ENCODE measurements around the gene FKBP5.

The FKBP5 gene

GRCh38 chr6:35663447-35664235 is 25.1 kb downstream of the FKBP5 start:
- peak; percentile 83 for DNase-seq (ENCODE audit: low read depth)

DNA sequence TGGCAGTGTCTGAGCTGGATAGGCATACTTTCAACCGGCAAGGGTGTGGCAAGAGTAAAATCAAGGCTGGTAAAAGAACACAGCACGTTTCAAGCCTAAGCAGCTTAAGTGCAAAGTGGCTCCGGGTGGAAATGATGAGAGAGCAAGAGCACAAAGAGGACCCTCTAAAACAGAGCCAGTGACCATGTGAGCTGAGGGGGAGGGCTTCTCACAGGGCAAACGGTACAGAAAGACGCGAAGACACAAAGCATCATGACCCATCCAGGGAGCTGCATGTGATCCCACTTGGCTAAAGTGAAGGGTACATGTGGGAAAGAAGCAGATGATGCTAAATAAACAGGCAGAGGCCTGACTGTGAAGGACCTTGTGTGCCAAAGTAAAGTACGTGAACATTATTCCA is 25.7 kb downstream of the FKBP5 start:
- no peak for DNase-seq (ENCODE audit: low read depth)

- no peak for DNase-seq (ENCODE audit: low read depth)
Measured at GRCh38 chr6:35654883-35655282, 33.8 kb downstream of the FKBP5 start.

- DNase-seq (ENCODE audit: low read depth) = no peak
Measured at GRCh38 chr6:35651244-35651643, 37.5 kb downstream of the FKBP5 start.

DNA sequence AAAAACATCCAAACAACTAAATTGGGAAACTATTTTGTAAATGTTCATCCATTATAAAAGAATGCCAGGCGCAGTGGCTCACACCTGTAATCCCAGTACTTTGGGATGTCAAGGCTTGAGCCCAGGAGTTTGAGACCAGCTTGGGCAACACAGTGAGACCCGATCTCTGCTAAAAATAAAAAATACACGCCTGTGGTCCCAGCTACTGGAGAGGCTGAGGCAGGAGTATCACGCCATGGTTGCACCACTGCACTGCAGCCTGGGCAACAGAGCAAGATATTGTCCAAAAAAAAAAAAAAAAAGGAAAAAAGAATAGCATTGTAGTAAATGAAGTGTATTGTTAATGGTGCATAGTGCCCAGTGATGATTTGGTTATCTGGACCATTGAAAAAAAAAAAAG is 38.7 kb downstream of the FKBP5 start:
- DNase-seq (ENCODE audit: low read depth) = no peak

- no peak for DNase-seq (ENCODE audit: low read depth)
Measured at GRCh38 chr6:35648203-35648602, 40.5 kb downstream of the FKBP5 start.

DNA sequence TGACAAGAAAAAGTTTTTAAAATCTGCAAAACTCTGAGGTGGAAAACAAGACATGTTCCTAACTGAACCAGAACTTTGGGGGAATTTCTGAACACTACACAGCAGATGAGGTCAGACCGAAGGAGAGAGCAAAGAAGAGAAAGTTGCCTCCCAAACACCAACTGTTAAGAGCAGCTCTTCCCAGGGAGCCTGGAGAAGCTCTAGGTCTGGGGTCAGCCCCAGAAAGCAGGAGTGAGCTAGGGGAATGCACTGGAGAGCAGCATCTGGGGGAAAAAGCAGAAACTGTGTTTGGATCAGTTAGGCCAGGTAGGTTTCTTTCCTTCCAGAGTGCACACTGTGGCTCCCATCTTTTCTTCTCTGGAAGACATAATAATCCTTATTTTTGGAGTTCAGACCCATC is 41.3 kb downstream of the FKBP5 start:
- DNase-seq (ENCODE audit: low read depth) = no peak

DNA sequence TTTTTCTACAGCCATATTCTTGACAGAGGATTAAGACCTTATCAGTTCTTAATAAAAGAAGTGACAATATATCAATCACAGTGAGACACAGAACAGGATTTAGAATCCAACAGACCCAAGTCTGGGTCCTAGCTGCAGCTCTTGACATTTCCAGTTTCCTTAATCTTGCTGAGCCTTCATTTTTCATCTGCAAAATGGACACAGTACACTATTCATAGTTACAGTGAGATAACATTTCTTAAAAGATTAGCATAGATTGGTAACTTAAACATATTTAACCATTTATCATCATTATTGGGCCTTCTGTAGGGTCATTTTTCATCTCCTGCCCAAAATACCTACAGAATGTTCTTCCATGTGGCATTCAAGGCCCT is 45.6 kb downstream of the FKBP5 start:
- no peak for DNase-seq (ENCODE audit: low read depth)

DNA sequence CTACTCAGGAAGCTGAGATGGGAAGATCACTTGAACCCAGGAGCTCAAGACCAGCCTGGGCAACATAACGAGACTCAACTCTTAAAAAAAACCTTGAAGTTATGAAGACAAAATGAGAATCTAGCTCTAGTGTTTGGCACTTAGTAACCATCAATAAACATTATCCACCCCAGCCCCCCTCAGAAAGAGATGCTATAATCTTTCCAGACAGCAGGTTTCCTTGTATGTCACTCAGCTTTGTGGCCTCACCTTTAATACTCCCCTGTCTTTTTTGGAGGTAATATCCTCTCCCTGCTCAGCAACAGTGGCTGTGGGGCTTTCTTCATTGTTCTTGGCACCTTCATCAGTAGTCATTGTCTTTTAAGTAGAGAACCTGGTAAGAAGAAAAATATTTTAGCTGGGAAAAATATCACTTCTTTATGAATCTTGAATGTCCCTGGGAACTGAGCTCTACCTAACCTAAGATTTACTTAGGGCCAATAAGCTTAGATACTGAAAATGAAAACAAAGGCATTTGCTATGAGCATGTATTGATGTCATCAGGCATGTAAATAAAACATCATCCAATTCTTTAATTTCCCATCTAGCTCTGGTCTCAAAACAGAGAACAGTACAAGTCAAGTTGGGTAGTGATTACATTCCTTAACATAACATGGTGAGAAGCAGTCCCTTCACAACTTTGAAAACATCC is 46.1 kb downstream of the FKBP5 start:
- no peak for DNase-seq (ENCODE audit: low read depth)

DNA sequence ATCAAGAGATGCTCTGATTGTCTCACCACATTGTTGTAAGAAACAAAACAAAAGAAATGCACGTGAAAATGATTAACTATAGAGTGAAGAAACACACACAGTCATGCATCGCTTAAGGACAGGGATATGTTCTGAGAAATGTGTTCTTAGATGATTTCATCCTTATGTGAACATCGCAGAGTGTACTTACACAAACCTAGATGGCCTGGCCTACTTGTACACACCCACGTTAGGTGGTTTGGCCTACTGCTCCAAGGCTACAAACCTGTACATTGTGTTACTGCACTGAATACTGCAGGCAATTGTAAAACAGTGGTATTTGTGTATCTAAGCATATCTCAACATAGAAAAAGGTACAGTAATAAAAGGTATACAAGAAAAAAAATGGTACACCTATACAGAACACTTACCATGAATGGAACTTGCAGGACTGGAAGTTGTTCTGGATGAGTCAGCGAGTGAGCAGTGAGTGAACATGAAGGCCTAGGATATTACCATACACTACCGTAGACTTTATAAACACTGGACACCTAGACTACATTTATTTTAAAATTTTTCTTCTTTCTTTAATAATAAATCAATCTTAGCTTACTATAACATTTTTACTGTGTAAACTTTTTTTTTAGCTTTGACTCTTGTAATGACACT is 48.6 kb downstream of the FKBP5 start:
- DNase-seq (ENCODE audit: low read depth) = no peak

DNA sequence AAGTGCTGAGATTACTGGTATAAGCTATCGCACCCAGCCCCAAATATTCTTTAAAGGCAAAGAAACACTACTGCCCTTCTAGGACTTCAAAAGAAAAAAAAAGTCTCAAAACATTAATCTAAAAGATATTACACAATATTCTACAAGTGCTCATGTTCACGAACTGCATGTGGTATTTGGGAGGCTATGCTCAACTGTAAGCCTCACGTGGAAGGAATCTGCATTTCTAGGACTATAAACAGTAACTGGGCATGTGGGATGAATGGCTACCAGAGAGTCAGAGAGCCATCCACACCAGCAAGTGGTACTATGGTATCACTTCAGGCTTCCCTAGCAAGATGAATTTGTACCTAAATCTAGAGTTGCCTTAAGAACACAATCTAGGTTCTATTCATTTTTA is 50.0 kb downstream of the FKBP5 start:
- DNase-seq (ENCODE audit: low read depth) = no peak

- DNase-seq (ENCODE audit: low read depth) = no peak
Measured at GRCh38 chr6:35637911-35638310, 50.8 kb downstream of the FKBP5 start.

- DNase-seq (ENCODE audit: low read depth) = no peak
Measured at GRCh38 chr6:35635601-35636597, 52.8 kb downstream of the FKBP5 start.

- DNase-seq (ENCODE audit: low read depth) = peak; percentile 16
Measured at GRCh38 chr6:35634316-35634715, 54.4 kb downstream of the FKBP5 start.

DNA sequence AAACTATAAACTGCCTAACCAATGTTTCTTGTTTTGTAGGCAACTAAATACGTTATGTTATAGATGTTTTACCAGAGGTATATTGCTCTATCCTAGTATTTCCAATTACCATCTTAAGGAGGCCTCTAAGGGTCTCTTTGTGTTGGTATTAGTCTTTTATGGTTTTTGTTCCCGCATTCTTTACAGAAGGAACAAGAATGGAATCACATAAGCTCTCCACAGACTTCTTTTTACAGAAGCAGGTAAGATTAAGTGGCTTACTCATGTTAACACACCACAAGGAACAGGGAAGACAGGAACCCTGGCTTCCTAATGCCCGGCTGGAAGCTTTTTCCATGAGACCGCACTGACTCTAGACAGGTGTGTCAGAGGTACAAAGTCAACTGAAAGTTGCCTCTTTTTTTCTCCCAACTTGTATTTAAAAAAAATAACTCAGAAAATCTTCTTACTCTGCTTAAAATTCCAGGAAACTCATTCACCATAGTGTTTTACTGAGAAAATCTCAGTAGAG is 55.1 kb downstream of the FKBP5 start:
- no peak for DNase-seq (ENCODE audit: low read depth)

DNA sequence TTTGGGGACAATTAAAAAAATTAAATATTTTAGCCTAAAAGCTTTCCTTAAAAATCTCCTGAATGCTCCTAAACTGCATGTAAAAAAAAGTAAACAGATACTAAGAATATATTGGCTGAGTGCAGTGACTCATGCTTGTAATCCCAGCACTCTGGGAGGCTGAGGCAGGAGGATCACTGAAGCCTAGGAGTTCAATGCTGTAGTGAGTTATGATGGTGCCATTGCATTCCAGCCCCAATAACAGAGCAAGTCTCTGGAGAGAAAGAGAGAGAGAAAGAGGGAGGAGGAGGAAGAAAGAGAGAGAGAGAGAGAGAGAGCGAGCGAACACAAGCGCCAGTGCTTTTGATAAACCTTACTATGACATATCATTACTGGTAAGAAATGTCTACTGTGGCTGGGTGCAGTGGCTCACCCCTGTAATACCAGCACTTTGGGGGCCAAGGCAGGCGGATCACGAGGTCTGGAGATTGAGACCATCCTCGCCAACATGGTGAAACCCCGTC is 58.8 kb downstream of the FKBP5 start:
- peak; percentile 23 for DNase-seq (ENCODE audit: low read depth)

- no peak for DNase-seq (ENCODE audit: low read depth)
Measured at GRCh38 chr6:35626401-35626800, 62.3 kb downstream of the FKBP5 start.

- DNase-seq (ENCODE audit: low read depth) = peak; percentile 56
Measured at GRCh38 chr6:35624341-35625070, 64.2 kb downstream of the FKBP5 start.

DNA sequence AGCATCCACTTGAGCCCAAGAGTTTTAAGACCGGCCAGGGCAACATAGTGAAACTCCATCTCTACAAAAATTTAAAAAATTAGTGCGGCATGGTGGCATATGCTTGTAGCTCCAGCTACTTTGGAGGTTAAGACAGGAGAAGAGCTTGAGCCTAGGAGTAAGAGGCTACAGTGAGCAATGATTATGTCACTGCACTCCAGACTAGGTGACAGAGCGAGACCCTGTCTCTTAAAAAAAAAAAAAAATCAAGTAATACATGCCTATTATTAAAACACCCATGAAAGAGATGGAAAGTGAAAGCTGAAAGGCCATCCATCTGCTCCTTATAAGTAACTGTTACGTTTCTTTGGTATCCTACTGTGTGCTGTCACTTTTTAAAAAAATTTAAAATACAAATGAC is 66.4 kb downstream of the FKBP5 start:
- no peak for DNase-seq (ENCODE audit: low read depth)

DNA sequence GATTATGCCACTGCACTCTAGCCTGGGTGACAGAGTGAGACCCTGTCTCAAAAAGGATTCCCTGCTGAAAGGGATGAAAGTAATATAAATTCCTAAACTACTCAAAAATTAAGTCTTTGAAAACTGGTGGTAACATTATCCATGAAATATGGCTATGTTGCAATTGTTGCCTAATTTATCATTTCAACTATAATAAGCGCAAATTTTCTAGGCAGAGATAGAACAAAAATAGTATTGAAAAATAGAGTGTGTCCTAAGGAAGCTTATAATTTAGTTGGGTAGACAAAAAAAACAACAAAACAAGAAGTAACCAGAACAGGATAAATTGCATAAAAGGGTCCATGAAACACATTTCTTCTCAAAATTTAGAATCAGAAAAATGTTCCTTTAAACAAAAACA is 68.0 kb downstream of the FKBP5 start:
- no peak for DNase-seq (ENCODE audit: low read depth)

DNA sequence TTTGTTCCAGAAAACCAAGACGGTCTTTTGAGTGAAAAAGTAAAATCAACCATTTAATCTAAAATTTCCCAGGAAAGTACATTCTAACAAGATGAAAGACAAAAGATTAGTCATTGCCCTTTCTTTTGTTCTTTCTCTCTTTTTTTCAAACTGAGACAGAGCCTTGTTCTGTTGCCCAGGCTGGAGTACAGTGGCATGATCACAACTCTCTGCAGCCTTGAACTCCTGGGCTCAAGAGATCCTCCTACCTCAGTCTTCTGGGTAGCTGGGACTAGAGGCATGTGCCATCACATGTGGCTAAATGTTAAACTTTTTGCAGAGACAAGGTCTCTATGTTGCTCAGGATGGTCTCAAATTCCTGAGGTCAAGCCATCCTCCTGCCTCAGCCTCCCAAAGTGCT is 75.0 kb downstream of the FKBP5 start:
- no peak for DNase-seq (ENCODE audit: low read depth)
